HepG2 (cell line): Measurements from ENCODE around the gene BABAM2. TPM values are rescaled to one million over a fixed set of nuclear protein-coding genes. Genes with fewer than 3 reads are reported as not detected.
A peak's percentile ranks its signal among the peaks of the same experiment; 100 is the strongest.

Experiments
- ARHGAP35 ChIP-seq: sonication (generic); formaldehyde crosslinking; IDR thresholded peaks from 2 replicates; pipeline ENCODE4 v1.9.0; 2022; ENCODE audit warnings: mild to moderate bottlenecking, inconsistent platforms, moderate library complexity, missing genetic modification reagents, borderline replicate concordance
- CHCHD3 ChIP-seq: sonication (generic); formaldehyde crosslinking; IDR thresholded peaks from 2 replicates; pipeline ENCODE4 v1.8.0; 2022; ENCODE audit warnings: mild to moderate bottlenecking, missing genetic modification reagents, moderate library complexity
- PHF20 ChIP-seq: sonication (generic); formaldehyde crosslinking; IDR thresholded peaks from 2 replicates; pipeline ENCODE4 v1.5.0; 2020; ENCODE audit warnings: mild to moderate bottlenecking, missing genetic modification reagents
- PTBP1 ChIP-seq: fragments of 200-400 bp; formaldehyde crosslinking; IDR thresholded peaks from 2 replicates; pipeline ENCODE4 v1.6.1; 2018; ENCODE audit warnings: low read length, low read depth; ENCODE audit not compliant: poor library complexity, severe bottlenecking
- RARG ChIP-seq: sonication (generic); formaldehyde crosslinking; IDR thresholded peaks from 2 replicates; pipeline ENCODE4 v1.4.0; 2020; ENCODE audit warnings: low read depth, mild to moderate bottlenecking, missing genetic modification reagents
- SMAD9 ChIP-seq: sonication (generic); formaldehyde crosslinking; IDR thresholded peaks from 2 replicates; pipeline ENCODE4 v1.5.1; 2020; ENCODE audit warnings: mild to moderate bottlenecking, missing genetic modification reagents
- SOX13 ChIP-seq, 3 experiments: fragments of 450-650 bp in 1 of 3; sonication (generic) in 1 of 3; formaldehyde crosslinking in 1 of 3; IDR thresholded peaks in 2 of 3; conservative IDR thresholded peaks in 1 of 3; 2 replicates each; pipeline versions ENCODE4 v1.5.0 to v1.6.1; 2016 to 2020; ENCODE audit warnings: antibody characterized with exemption in 1 of 3, mild to moderate bottlenecking in 1 of 3, missing compliant biosample characterization in 1 of 3, missing genetic modification reagents in 1 of 3, moderate library complexity in 1 of 3
- WIZ ChIP-seq: sonication (generic); formaldehyde crosslinking; IDR thresholded peaks from 2 replicates; pipeline ENCODE4 v1.5.1; 2020; ENCODE audit warnings: mild to moderate bottlenecking, missing genetic modification reagents
- YEATS4 ChIP-seq: sonication (generic); formaldehyde crosslinking; IDR thresholded peaks from 2 replicates; pipeline ENCODE4 v1.4.0; 2020; ENCODE audit warnings: missing genetic modification reagents, borderline replicate concordance
- ZFAT ChIP-seq: sonication (generic); formaldehyde crosslinking; conservative IDR thresholded peaks from 2 replicates; pipeline ENCODE4 v1.8.1; 2023; ENCODE audit warnings: missing genetic modification reagents, inconsistent platforms
- ZFP62 ChIP-seq: sonication (generic); formaldehyde crosslinking; IDR thresholded peaks from 2 replicates; pipeline ENCODE4 v1.4.0; 2020; ENCODE audit warnings: missing genetic modification reagents
- ZNF441 ChIP-seq: sonication (generic); formaldehyde crosslinking; IDR thresholded peaks from 2 replicates; pipeline ENCODE4 v1.7.0; 2021; ENCODE audit warnings: missing genetic modification reagents, borderline replicate concordance
- ZNF607 ChIP-seq: sonication (generic); formaldehyde crosslinking; IDR thresholded peaks from 2 replicates; pipeline ENCODE4 v1.5.1; 2020; ENCODE audit warnings: missing genetic modification reagents, mild to moderate bottlenecking, borderline replicate concordance
- polyA plus RNA-seq, 8 experiments: library from polyadenylated mRNA; depleted of rRNA in 3 of 8; stranded (reverse) in 7 of 8; unstranded in 1 of 8; fragments of >200 nt; fragmentation: Illumina TruSeq in 4 of 8; extraction: Trizol in 4 of 8; gene quantifications; 2 replicates each; pipeline versions ENCODE4 v1.2.1 to v1.2.3, GENCODE V29; 2011 to 2016; ENCODE audit warnings: low read depth in 4 of 8, missing spikeins in 1 of 8, mixed read lengths in 1 of 8; ENCODE audit not compliant: insufficient read depth in 1 of 8
- total RNA-seq, 5 experiments: library from RNA; depleted of rRNA; stranded (reverse); fragments of >200 nt; fragmentation: Illumina TruSeq; extraction: Trizol; gene quantifications; 2 replicates each; pipeline ENCODE4 v1.2.3, GENCODE V29; 2016; ENCODE audit warnings: low read depth in 1 of 5
- TF ChIP-seq, protein P1 (sequence below): sonication (generic); formaldehyde crosslinking; IDR thresholded peaks from 2 replicates; pipeline ENCODE4 v1.9.0; 2021; ENCODE audit warnings: missing genetic modification reagents, mild to moderate bottlenecking, borderline replicate concordance
- TF ChIP-seq, protein P2 (sequence below): sonication (generic); formaldehyde crosslinking; IDR thresholded peaks from 2 replicates; pipeline ENCODE4 v1.4.0; 2020; ENCODE audit warnings: missing genetic modification reagents
- TF ChIP-seq, protein P3 (sequence below): sonication (generic); formaldehyde crosslinking; IDR thresholded peaks from 2 replicates; pipeline ENCODE4 v1.8.1; 2022; ENCODE audit warnings: mild to moderate bottlenecking, missing genetic modification reagents
- TF ChIP-seq, protein P4 (sequence below): sonication (generic); formaldehyde crosslinking; IDR thresholded peaks from 2 replicates; pipeline ENCODE4 v1.4.0; 2020; ENCODE audit warnings: missing genetic modification reagents, borderline replicate concordance
- TF ChIP-seq, protein P5 (sequence below): sonication (generic); formaldehyde crosslinking; IDR thresholded peaks from 2 replicates; pipeline ENCODE4 v1.8.1; 2023; ENCODE audit warnings: mild to moderate bottlenecking, missing genetic modification reagents, borderline replicate concordance
- TF ChIP-seq, protein P6 (sequence below): sonication (generic); formaldehyde crosslinking; IDR thresholded peaks from 2 replicates; pipeline ENCODE4 v1.9.0; 2022; ENCODE audit warnings: low read depth, missing genetic modification reagents

The BABAM2 gene
- total and polyA plus RNA-seq, 2 of the 13 experiments (the other 11 are each of a cell fraction or from before 2014, with no cell fraction given): 24.9 to 28.0 TPM

DNA sequence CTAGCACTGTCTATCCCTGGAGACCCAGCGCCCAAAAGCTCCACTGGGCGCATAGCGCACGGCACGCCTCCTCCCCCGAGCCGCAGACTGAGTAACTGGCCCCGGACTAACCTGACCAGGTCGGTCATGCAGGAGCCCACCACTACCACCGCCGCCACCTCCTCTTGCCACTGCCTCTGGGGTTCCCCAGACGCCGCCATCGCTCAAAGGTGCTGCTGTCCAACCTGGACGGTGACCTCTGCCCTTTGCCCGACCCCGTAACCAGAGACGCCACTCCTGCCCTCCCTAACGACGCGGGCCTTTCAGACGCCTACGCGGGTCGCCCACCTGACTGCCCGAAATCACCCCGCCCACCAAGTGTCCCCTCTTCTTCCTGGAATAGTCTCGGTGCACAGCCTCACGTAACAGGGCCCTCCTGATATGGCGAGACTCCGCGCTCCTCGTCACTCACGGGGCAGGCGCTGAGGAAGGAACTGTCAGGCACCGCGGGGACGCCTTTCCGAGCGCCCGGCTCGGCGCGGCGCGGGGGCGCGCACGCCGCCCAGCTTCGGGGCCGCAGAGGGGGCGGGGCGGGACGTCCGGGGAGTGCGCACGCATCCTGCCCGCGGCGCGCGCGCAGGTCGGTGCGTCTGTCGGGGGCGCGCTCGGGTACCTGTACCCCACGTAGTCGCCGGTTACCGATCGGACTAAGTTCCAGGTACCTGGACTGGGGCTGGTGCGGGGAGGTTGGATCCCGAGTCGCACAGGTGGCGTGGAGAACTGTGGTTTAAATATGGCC, at the start of gene BABAM2, which contains the start of gene RBKS (continued):
- TF ChIP-seq, protein P1, sequence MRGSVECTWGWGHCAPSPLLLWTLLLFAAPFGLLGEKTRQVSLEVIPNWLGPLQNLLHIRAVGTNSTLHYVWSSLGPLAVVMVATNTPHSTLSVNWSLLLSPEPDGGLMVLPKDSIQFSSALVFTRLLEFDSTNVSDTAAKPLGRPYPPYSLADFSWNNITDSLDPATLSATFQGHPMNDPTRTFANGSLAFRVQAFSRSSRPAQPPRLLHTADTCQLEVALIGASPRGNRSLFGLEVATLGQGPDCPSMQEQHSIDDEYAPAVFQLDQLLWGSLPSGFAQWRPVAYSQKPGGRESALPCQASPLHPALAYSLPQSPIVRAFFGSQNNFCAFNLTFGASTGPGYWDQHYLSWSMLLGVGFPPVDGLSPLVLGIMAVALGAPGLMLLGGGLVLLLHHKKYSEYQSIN (CRISPR knock-in tag): no peak
- TF ChIP-seq ZFAT (CRISPR knock-in tag): no peak
- TF ChIP-seq PTBP1: peak; percentile 22
- no peak for TF ChIP-seq SMAD9
- TF ChIP-seq, protein P2, sequence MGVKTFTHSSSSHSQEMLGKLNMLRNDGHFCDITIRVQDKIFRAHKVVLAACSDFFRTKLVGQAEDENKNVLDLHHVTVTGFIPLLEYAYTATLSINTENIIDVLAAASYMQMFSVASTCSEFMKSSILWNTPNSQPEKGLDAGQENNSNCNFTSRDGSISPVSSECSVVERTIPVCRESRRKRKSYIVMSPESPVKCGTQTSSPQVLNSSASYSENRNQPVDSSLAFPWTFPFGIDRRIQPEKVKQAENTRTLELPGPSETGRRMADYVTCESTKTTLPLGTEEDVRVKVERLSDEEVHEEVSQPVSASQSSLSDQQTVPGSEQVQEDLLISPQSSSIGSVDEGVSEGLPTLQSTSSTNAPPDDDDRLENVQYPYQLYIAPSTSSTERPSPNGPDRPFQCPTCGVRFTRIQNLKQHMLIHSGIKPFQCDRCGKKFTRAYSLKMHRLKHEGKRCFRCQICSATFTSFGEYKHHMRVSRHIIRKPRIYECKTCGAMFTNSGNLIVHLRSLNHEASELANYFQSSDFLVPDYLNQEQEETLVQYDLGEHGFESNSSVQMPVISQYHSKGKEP (CRISPR knock-in tag): peak; percentile 34; the same call in 1 of the 2 replicates
- TF ChIP-seq, protein P3, sequence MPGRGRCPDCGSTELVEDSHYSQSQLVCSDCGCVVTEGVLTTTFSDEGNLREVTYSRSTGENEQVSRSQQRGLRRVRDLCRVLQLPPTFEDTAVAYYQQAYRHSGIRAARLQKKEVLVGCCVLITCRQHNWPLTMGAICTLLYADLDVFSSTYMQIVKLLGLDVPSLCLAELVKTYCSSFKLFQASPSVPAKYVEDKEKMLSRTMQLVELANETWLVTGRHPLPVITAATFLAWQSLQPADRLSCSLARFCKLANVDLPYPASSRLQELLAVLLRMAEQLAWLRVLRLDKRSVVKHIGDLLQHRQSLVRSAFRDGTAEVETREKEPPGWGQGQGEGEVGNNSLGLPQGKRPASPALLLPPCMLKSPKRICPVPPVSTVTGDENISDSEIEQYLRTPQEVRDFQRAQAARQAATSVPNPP (CRISPR knock-in tag): peak; percentile 89; the same call in 1 of the 2 replicates
- TF ChIP-seq, protein P4, sequence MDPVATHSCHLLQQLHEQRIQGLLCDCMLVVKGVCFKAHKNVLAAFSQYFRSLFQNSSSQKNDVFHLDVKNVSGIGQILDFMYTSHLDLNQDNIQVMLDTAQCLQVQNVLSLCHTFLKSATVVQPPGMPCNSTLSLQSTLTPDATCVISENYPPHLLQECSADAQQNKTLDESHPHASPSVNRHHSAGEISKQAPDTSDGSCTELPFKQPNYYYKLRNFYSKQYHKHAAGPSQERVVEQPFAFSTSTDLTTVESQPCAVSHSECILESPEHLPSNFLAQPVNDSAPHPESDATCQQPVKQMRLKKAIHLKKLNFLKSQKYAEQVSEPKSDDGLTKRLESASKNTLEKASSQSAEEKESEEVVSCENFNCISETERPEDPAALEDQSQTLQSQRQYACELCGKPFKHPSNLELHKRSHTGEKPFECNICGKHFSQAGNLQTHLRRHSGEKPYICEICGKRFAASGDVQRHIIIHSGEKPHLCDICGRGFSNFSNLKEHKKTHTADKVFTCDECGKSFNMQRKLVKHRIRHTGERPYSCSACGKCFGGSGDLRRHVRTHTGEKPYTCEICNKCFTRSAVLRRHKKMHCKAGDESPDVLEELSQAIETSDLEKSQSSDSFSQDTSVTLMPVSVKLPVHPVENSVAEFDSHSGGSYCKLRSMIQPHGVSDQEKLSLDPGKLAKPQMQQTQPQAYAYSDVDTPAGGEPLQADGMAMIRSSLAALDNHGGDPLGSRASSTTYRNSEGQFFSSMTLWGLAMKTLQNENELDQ (CRISPR knock-in tag): no peak
- peak; percentile 20; the same call in 1 of the 2 replicates for TF ChIP-seq ZNF441 (CRISPR knock-in tag)
- no peak; the same call in 1 of the 2 replicates for TF ChIP-seq RARG (CRISPR knock-in tag)
- TF ChIP-seq, protein P5, sequence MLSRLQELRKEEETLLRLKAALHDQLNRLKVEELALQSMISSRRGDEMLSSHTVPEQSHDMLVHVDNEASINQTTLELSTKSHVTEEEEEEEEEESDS (CRISPR knock-in tag): peak; percentile 70; the same call in 1 of the 2 replicates
- TF ChIP-seq SOX13 (IDR thresholded peaks at IDR 0.05): no peak
- TF ChIP-seq SOX13 (CRISPR knock-in tag; conservative IDR thresholded peaks at IDR 0.05 in 1 of 2, IDR thresholded peaks at IDR 0.05 in 1 of 2): peak in 1 of 2 experiments; percentile 30; a peak in 2 of 4 replicates
- no peak for TF ChIP-seq ARHGAP35
- no peak for TF ChIP-seq ZFP62
- TF ChIP-seq PHF20 (CRISPR knock-in tag): peak; percentile 57
- peak; percentile 91; the same call in 1 of the 2 replicates for TF ChIP-seq YEATS4 (CRISPR knock-in tag)
- no peak for TF ChIP-seq CHCHD3 (CRISPR knock-in tag)
- peak; percentile 63; the same call in 1 of the 2 replicates for TF ChIP-seq WIZ (CRISPR knock-in tag)
- 0 out of 2 replicates have a peak, but pooled peaks have one; percentile 80 for TF ChIP-seq ZNF607 (CRISPR knock-in tag)
- TF ChIP-seq, protein P6, sequence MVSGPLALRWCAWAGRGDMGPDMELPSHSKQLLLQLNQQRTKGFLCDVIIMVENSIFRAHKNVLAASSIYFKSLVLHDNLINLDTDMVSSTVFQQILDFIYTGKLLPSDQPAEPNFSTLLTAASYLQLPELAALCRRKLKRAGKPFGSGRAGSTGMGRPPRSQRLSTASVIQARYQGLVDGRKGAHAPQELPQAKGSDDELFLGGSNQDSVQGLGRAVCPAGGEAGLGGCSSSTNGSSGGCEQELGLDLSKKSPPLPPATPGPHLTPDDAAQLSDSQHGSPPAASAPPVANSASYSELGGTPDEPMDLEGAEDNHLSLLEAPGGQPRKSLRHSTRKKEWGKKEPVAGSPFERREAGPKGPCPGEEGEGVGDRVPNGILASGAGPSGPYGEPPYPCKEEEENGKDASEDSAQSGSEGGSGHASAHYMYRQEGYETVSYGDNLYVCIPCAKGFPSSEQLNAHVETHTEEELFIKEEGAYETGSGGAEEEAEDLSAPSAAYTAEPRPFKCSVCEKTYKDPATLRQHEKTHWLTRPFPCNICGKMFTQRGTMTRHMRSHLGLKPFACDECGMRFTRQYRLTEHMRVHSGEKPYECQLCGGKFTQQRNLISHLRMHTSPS: no peak
